ENCODE measurements around the gene GNAL. TPM values are rescaled to one million over a fixed set of nuclear protein-coding genes. Genes with fewer than 3 reads are reported as not detected.

GNAL gene
- total RNA-seq, 2 experiments from 2014 or later, result 0.11 to 0.19 TPM

DNA sequence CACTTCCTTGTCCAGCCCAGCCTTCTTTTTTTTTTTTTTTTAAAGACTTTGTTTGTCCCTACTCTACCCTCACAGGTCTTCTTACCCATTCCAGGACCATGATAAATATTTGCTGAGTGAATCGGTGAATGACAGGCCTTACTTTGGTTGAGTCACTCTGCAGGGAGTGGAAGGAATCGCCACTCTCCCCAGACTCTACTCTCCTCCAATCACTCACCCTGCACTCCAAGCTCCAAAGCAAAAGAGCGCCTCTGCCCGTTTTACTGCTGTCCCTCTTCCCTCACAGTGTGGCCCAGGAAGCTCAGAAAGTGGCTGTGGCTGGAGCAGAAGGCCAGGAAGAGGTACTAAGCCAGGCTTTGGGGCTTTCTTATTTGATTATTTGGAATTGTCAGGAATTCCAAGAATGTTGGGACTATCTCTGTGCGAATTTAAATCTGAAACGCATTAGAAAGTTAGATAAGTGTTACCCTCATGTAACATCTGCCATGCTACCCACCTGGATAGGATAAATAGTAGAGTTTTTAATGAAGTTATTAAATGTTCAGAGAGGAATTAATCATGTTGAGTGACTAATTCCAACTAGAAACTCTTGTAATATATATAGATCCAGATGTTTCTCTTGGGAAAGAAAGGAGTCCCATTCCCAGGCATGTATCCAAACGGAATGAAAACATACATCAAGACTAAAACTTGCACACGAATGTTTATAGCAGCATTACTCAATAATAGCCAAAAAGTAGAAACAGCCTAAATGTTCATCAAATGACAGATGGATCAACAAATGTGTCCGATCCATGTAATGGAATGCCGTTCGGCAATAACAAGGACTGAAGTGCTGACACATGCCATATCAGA lies 119.2 kb downstream of the GNAL start:
- TF ChIP-seq CTCF (IDR thresholded peaks at IDR 0.05), result no peak
- no peaks in the 10 kb centered on the region for H3K9me3 ChIP-seq (ENCODE audit: control insufficient read depth in 1 of 2, insufficient read depth in 1 of 2, low read length in 2 of 2)
- H3K4me1 ChIP-seq (ENCODE audit: insufficient read depth, low read length), result no peaks in the 10 kb centered on the region
- Mint-ChIP-seq H3K27ac (no peak overlapping the region), H3K4me1 (ENCODE audit: low read depth) (no peaks in the 10 kb centered on the region), H3K36me3 (ENCODE audit: low read depth) (no peaks in the 10 kb centered on the region), H3K9me3 (no peaks in the 10 kb centered on the region), H3K4me3 (no peak overlapping the region), H3K27me3 (peaks cover 22% of the 10 kb centered on the region)
- intact Hi-C loops (cut with DNase I, micrococcal nuclease), result no loop called here
- ChIA-PET POLR2A (no interaction called here), CTCF (no interaction called here)
- ATAC-seq (ENCODE audit: poor library complexity), result no peak
- no peak for DNase-seq
- H3K27ac ChIP-seq (ENCODE audit: low read depth in 1 of 2, low read length in 2 of 2), result no peak overlapping the region
- H3K4me3 ChIP-seq (ENCODE audit: low read length), result no peak overlapping the region
- H3K36me3 ChIP-seq (ENCODE audit: insufficient read depth, low read length), result no peaks in the 10 kb centered on the region
- H3K27me3 ChIP-seq (ENCODE audit: control insufficient read depth in 1 of 2, insufficient read depth in 2 of 2, low read length in 2 of 2), result no peaks in the 10 kb centered on the region

DNA sequence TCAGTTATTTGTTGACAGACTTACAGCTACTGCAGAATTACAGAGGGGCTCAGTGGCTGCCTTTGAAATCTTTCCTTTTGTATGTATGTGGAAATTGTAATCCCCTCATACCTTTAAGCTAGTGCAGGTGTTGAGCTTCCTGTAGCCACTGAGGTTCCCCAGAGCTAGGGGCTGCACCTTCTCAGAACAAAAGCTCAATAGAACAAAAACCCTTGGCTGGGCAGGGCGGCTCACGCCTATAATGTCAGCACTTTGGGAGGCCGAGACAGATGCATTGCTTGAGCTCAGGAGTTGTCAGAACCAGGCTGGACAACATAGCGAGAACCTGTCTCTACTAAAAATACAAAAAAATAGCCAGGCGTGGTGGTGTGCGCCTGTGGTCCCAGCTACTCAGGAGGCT lies 120.8 kb downstream of the GNAL start:
- DNase-seq (no peak), ATAC-seq (ENCODE audit: poor library complexity) (no peak)
- Histone ChIP-seq H3K27ac (ENCODE audit: low read depth in 1 of 2, low read length in 2 of 2) (no peak overlapping the region), H3K36me3 (ENCODE audit: insufficient read depth, low read length) (no peaks in the 10 kb centered on the region), H3K4me1 (ENCODE audit: insufficient read depth, low read length) (no peaks in the 10 kb centered on the region), H3K9me3 (ENCODE audit: control insufficient read depth in 1 of 2, insufficient read depth in 1 of 2, low read length in 2 of 2) (no peaks in the 10 kb centered on the region), H3K4me3 (ENCODE audit: low read length) (no peak overlapping the region), H3K27me3 (ENCODE audit: control insufficient read depth in 1 of 2, insufficient read depth in 2 of 2, low read length in 2 of 2) (no peaks in the 10 kb centered on the region)
- Mint-ChIP-seq H3K36me3 (ENCODE audit: low read depth) (no peaks in the 10 kb centered on the region), H3K4me1 (ENCODE audit: low read depth) (no peaks in the 10 kb centered on the region), H3K27me3 (peaks cover 22% of the 10 kb centered on the region), H3K9me3 (no peaks in the 10 kb centered on the region), H3K27ac (no peak overlapping the region), H3K4me3 (no peak overlapping the region)
- ChIA-PET CTCF (no interaction called here), POLR2A (no interaction called here)
- no peak for TF ChIP-seq CTCF (IDR thresholded peaks at IDR 0.05)
- intact Hi-C loops (cut with DNase I, micrococcal nuclease), result no loop called here

DNA sequence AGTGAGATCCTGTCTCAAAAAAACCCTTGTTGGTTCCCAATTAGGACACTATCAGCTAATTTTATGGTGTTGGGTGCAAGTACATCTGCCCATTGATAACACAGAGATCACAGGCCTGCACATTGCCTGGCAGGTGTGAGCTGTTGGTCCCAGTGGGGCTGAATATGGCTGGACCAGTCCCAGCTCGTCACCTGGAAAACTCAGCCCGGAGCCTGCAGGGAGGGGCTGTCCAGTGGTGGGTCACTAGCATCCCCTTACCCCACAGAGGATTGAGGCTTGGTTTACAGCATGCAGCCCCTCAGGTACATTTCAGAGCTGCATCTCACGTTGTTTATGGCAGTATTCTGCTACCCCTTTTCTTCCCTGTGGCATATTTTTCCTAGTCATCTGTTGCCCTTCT lies 121.3 kb downstream of the GNAL start:
- Histone ChIP-seq H3K27ac (ENCODE audit: low read depth in 1 of 2, low read length in 2 of 2) (no peak overlapping the region), H3K4me3 (ENCODE audit: low read length) (no peak overlapping the region), H3K36me3 (ENCODE audit: insufficient read depth, low read length) (no peaks in the 10 kb centered on the region), H3K4me1 (ENCODE audit: insufficient read depth, low read length) (no peaks in the 10 kb centered on the region), H3K9me3 (ENCODE audit: control insufficient read depth in 1 of 2, insufficient read depth in 1 of 2, low read length in 2 of 2) (no peaks in the 10 kb centered on the region), H3K27me3 (ENCODE audit: control insufficient read depth in 1 of 2, insufficient read depth in 2 of 2, low read length in 2 of 2) (no peaks in the 10 kb centered on the region)
- H3K9me3 Mint-ChIP-seq, result no peaks in the 10 kb centered on the region
- ChIA-PET POLR2A (no interaction called here), CTCF (no interaction called here)
- H3K27ac Mint-ChIP-seq, result no peak overlapping the region
- ATAC-seq (ENCODE audit: poor library complexity) (no peak), DNase-seq (no peak)
- H3K4me1 Mint-ChIP-seq (ENCODE audit: low read depth), result no peaks in the 10 kb centered on the region
- no peaks in the 10 kb centered on the region for H3K36me3 Mint-ChIP-seq (ENCODE audit: low read depth)
- intact Hi-C loops (cut with DNase I, micrococcal nuclease), result no loop called here
- no peak overlapping the region for H3K4me3 Mint-ChIP-seq
- H3K27me3 Mint-ChIP-seq, result peaks cover 18% of the 10 kb centered on the region
- TF ChIP-seq CTCF (IDR thresholded peaks at IDR 0.05), result no peak
